Smooth muscle cell of the umbilical artery (primary cell): ENCODE data around the gene CC2D1B. TPM values are rescaled to one million over a fixed set of nuclear protein-coding genes. Genes with fewer than 3 reads are reported as not detected.

Experiments
- total RNA-seq: library from RNA; depleted of rRNA; stranded (reverse); fragments of >200 nt; gene quantifications from 2 replicates; pipeline ENCODE4 v1.2.3, GENCODE V29; 2014

Gene CC2D1B
- 25.2 and 34.9 TPM in 2 replicates for total RNA-seq

GRCh38 chr1:52365746-52366516, at the start of gene CC2D1B:
Gene CC2D1B (minus strand): TSS chr1:52366205. CDS start chr1:52364620, 1,585 bp downstream.

GRCh38 chr1:52404116-52404974, 38.3 kb upstream of the CC2D1B start, which contains the start of the genes ORC1 and PRPF38A:
Gene ORC1 (minus strand): TSS chr1:52404423. CDS start chr1:52402223, 2,200 bp downstream.
Gene PRPF38A (plus strand): TSS chr1:52404602. CDS start chr1:52404750, 148 bp downstream.

Other genes with a start within 250 kb of the CC2D1B start
- 38.0 and 38.4 TPM in 2 replicates for gene ZFYVE9, start 224.1 kb downstream of the CC2D1B start, total RNA-seq
- 0.59 and 3.2 TPM in 2 replicates for gene ORC1, start 38.2 kb upstream of the CC2D1B start, total RNA-seq
- 7.7 and 10.5 TPM in 2 replicates for gene PRPF38A, start 38.4 kb upstream of the CC2D1B start, total RNA-seq
- 28.5 and 39.5 TPM in 2 replicates for gene TUT4, start 186.9 kb upstream of the CC2D1B start, total RNA-seq
- 19.3 and 34.3 TPM in 2 replicates for gene GPX7, start 236.2 kb upstream of the CC2D1B start, total RNA-seq